SK-N-SH (cell line): Measurements from ENCODE around the gene PDXP. TPM values are rescaled to one million over a fixed set of nuclear protein-coding genes. Genes with fewer than 3 reads are reported as not detected.

Source experiments
- CTCF ChIA-PET: fragments of 300-600, 350-600 bp; formaldehyde crosslinking; extraction: SDS; loops from one replicate; lab custom pipeline; 2021; lab: Yijun Ruan, JAX
- POLR2A ChIA-PET: fragments of 350-600 bp; sonication (Branson Sonifier 250); formaldehyde crosslinking; extraction: SDS; loops from one replicate; lab custom pipeline; 2020; ENCODE audit warnings: antibody characterized with exemption, inconsistent platforms; lab: Yijun Ruan, JAX
- DNase-seq: peaks from one replicate; pipeline ENCODE4 v3.0.0; 2012
- H2AFZ ChIP-seq: fragments of 200-600 bp; sonication (generic); 2 replicates; pipeline ENCODE4 v1.8.1; 2016; ENCODE audit warnings: antibody characterized with exemption, mild to moderate bottlenecking, low read depth
- H3F3A ChIP-seq: fragments of 200-600 bp; sonication (generic); replicated peaks from 2 replicates; pipeline ENCODE3; 2016; ENCODE audit warnings: antibody characterized with exemption, mild to moderate bottlenecking; ENCODE audit not compliant: insufficient read depth
- H3K27ac ChIP-seq, 2 experiments: fragments of 200-500 bp in 1 of 2; fragments of 200-600 bp in 1 of 2; sonication (Bioruptor generic) in 1 of 2; sonication (generic), shearing (Covaris generic) in 1 of 2; 2 replicates each; pipeline versions ENCODE4 v1.5.1 to v1.6.1; 2014 to 2016; ENCODE audit warnings: low read depth in 2 of 2, inconsistent platforms in 1 of 2, low read length in 1 of 2, mild to moderate bottlenecking in 1 of 2, mixed read lengths in 1 of 2
- H3K27me3 ChIP-seq: fragments of 200-600 bp; sonication (generic), shearing (Covaris generic); 2 replicates; pipeline ENCODE4 v1.6.1; 2016; ENCODE audit warnings: mixed run types; ENCODE audit not compliant: insufficient read depth
- H3K36me3 ChIP-seq, 2 experiments: fragments of 200-500 bp in 1 of 2; fragments of 200-600 bp in 1 of 2; sonication (Bioruptor generic) in 1 of 2; sonication (generic) in 1 of 2; replicated peaks in 1 of 2; 2 replicates each; pipeline versions ENCODE3 to v1.5.1; 2014 to 2016; ENCODE audit warnings: low read length in 1 of 2, mild to moderate bottlenecking in 1 of 2; ENCODE audit not compliant: insufficient read depth in 2 of 2, control insufficient read depth in 1 of 2
- H3K4me1 ChIP-seq, 2 experiments: fragments of 200-500 bp in 1 of 2; fragments of 200-600 bp in 1 of 2; sonication (Bioruptor generic) in 1 of 2; sonication (generic), shearing (Covaris generic) in 1 of 2; 2 replicates each; pipeline versions ENCODE4 v1.5.1 to v1.6.1; 2014 to 2016; ENCODE audit warnings: low read depth in 1 of 2, low read length in 1 of 2, mixed run types in 1 of 2; ENCODE audit not compliant: insufficient read depth in 2 of 2, control insufficient read depth in 1 of 2
- H3K4me2 ChIP-seq: fragments of 200-600 bp; sonication (generic), shearing (Covaris generic); 2 replicates; pipeline ENCODE4 v1.6.1; 2017; ENCODE audit warnings: mixed run types
- H3K4me3 ChIP-seq, 2 experiments: fragments of 200-500 bp in 1 of 2; fragments of 200-600 bp in 1 of 2; sonication (Bioruptor generic) in 1 of 2; sonication (generic), shearing (Covaris generic) in 1 of 2; 2 replicates each; pipeline versions ENCODE4 v1.5.1 to v1.8.1; 2014 to 2016; ENCODE audit warnings: low read depth in 2 of 2, inconsistent platforms in 1 of 2, low read length in 1 of 2, mild to moderate bottlenecking in 1 of 2, mixed read lengths in 1 of 2, moderate library complexity in 1 of 2
- H3K79me2 ChIP-seq: fragments of 200-600 bp; sonication (generic); 2 replicates; pipeline ENCODE4 v1.8.1; 2017; ENCODE audit warnings: mild to moderate bottlenecking; ENCODE audit not compliant: insufficient read depth
- H3K9ac ChIP-seq: fragments of 200-600 bp; sonication (generic); 2 replicates; pipeline ENCODE4 v1.6.1; 2017; ENCODE audit warnings: mixed run types
- H3K9me2 ChIP-seq: fragments of 200-600 bp; sonication (generic); 2 replicates; pipeline ENCODE4 v1.6.1; 2017; ENCODE audit warnings: mixed run types
- H3K9me3 ChIP-seq: fragments of 200-600 bp; sonication (generic); 2 replicates; pipeline ENCODE4 v1.6.1; 2017; ENCODE audit warnings: mixed run types, mild to moderate bottlenecking, moderate library complexity
- H4K20me1 ChIP-seq: fragments of 200-600 bp; sonication (generic); 2 replicates; pipeline ENCODE4 v1.6.1; 2017; ENCODE audit warnings: mild to moderate bottlenecking, mixed run types; ENCODE audit not compliant: insufficient read depth
- CHD2 ChIP-seq: fragments of 150-350 bp; IDR thresholded peaks from 2 replicates; pipeline ENCODE4 v1.6.1; 2018; ENCODE audit warnings: low read length; ENCODE audit not compliant: partially characterized antibody
- CTCF ChIP-seq: fragments of 200-600 bp; sonication (generic); IDR thresholded peaks from 2 replicates; pipeline ENCODE4 v1.6.1; 2017; ENCODE audit warnings: antibody characterized with exemption, mild to moderate bottlenecking, moderate library complexity
- ELF1 ChIP-seq: IDR thresholded peaks from 2 replicates; pipeline ENCODE4 v1.4.0; 2012
- FOXJ3 ChIP-seq: sonication (generic); formaldehyde crosslinking; IDR thresholded peaks from 2 replicates; pipeline ENCODE4 v1.5.1; 2020; ENCODE audit warnings: mild to moderate bottlenecking, missing genetic modification reagents
- FOXM1 ChIP-seq: IDR thresholded peaks from 2 replicates; pipeline ENCODE4 v1.4.0; 2012; ENCODE audit warnings: low read depth, mild to moderate bottlenecking
- GABPA ChIP-seq: IDR thresholded peaks from 2 replicates; pipeline ENCODE4 v1.4.0; 2012; ENCODE audit warnings: low read depth, mild to moderate bottlenecking
- MAX ChIP-seq: IDR thresholded peaks from 2 replicates; pipeline ENCODE4 v1.4.0; 2012; ENCODE audit warnings: low read depth
- MEF2A ChIP-seq: IDR thresholded peaks from 2 replicates; pipeline ENCODE4 v1.4.0; 2012; ENCODE audit warnings: low read depth, borderline replicate concordance
- MXI1 ChIP-seq: IDR thresholded peaks from 2 replicates; pipeline ENCODE4 v1.6.1; 2012; ENCODE audit warnings: mild to moderate bottlenecking, low read depth, low read length, improper control_type of control experiment
- NFIC ChIP-seq: IDR thresholded peaks from 2 replicates; pipeline ENCODE4 v1.4.0; 2012; ENCODE audit warnings: borderline replicate concordance
- NRF1 ChIP-seq: IDR thresholded peaks from 2 replicates; pipeline ENCODE4 v1.6.1; 2012; ENCODE audit warnings: low read depth, mild to moderate bottlenecking, low read length
- PBX3 ChIP-seq: IDR thresholded peaks from 2 replicates; pipeline ENCODE4; 2012
- RAD21 ChIP-seq: IDR thresholded peaks from 2 replicates; pipeline ENCODE4 v1.6.1; 2012; ENCODE audit warnings: mild to moderate bottlenecking, low read length
- RCOR1 ChIP-seq: fragments of 150-350 bp; IDR thresholded peaks from 2 replicates; pipeline ENCODE4 v1.6.1; 2017; ENCODE audit warnings: antibody characterized with exemption, low read length
- REST ChIP-seq: IDR thresholded peaks from 2 replicates; pipeline ENCODE4 v1.6.1; 2012; ENCODE audit warnings: mild to moderate bottlenecking, low read depth, low read length, moderate library complexity
- RFX5 ChIP-seq: IDR thresholded peaks from 2 replicates; pipeline ENCODE4 v1.6.1; 2012; ENCODE audit warnings: mild to moderate bottlenecking, improper control_type of control experiment, low read length
- SIN3A ChIP-seq: IDR thresholded peaks from 2 replicates; pipeline ENCODE4 v1.6.1; 2012; ENCODE audit warnings: low read depth, mild to moderate bottlenecking, low read length, moderate library complexity, borderline replicate concordance
- SMC3 ChIP-seq: IDR thresholded peaks from 2 replicates; pipeline ENCODE4 v1.6.1; 2012; ENCODE audit warnings: low read depth, low read length, improper control_type of control experiment
- TAF1 ChIP-seq: IDR thresholded peaks from 2 replicates; pipeline ENCODE4 v1.6.1; 2012; ENCODE audit warnings: low read depth, mild to moderate bottlenecking, low read length, moderate library complexity, borderline replicate concordance
- TEAD4 ChIP-seq: IDR thresholded peaks from 2 replicates; pipeline ENCODE4 v1.4.0; 2012; ENCODE audit warnings: mild to moderate bottlenecking, borderline replicate concordance; ENCODE audit not compliant: insufficient read depth
- USF1 ChIP-seq: IDR thresholded peaks from 2 replicates; pipeline ENCODE4 v1.4.0; 2012; ENCODE audit warnings: low read depth, borderline replicate concordance
- USF2 ChIP-seq: fragments of 150-350 bp; IDR thresholded peaks from 2 replicates; pipeline ENCODE4 v1.6.1; 2017; ENCODE audit warnings: antibody characterized with exemption, low read length, low read depth, borderline replicate concordance
- WGBS: methylation state at CpG from one replicate; pipeline ENCODE4 v1.1.6; 2017; ENCODE audit warnings: low lambda C conversion rate; 5-methylcytosine and 5-hydroxymethylcytosine counted together
- polyA plus RNA-seq, 3 experiments: library from polyadenylated mRNA; depleted of rRNA; stranded (reverse); fragments of >200 nt; gene quantifications; 2 replicates each; pipeline ENCODE4 v1.2.3, GENCODE V29; 2012

Gene PDXP
- polyA plus RNA-seq, 1 of the 3 experiments (the other 2 are of a cell fraction), result 22.5 TPM

GRCh38 chr22:37686002-37686982, 27.8 kb downstream of the PDXP start, which contains the start of gene NOL12:
Gene NOL12 (plus strand): TSS chr22:37686343. CDS start chr22:37686393, 50 bp downstream.
- Histone ChIP-seq H3K9me3 (no peaks in the 10 kb centered on the region), H2AFZ (peak within 1 kb of the TSS; percentile 82), H3K27me3 (no peaks in the 10 kb centered on the region), H3K9ac (peak within 1 kb of the TSS; percentile 79), H3K36me3 (peaks cover 5 to 22% of the 10 kb centered on the region in 2 experiments), H3K27ac (peak within 1 kb of the TSS; percentile 84 to 90), H3K4me1 (peaks cover 2 to 9% of the 10 kb centered on the region in 2 experiments; a peak in 2 of 4 replicates), H4K20me1 (peaks cover 2% of the 10 kb centered on the region), H3K4me3 (peak within 1 kb of the TSS; percentile 79 to 91), H3K9me2 (no peaks in the 10 kb centered on the region), H3F3A (peaks cover 12% of the 10 kb centered on the region), H3K4me2 (peak within 1 kb of the TSS; percentile 85), H3K79me2 (peaks cover 20% of the 10 kb centered on the region)
- ChIA-PET POLR2A (interaction anchor here (0.6 to 2.0 kb wide), 13 partner anchors 9 to 121 kb away, joined by 3 to 14 read pairs (median 4); partner anchors contain the start of genes GCAT, GGA1, LGALS1 and PDXP), CTCF (interaction anchor here (0.8 to 44.3 kb wide), 8 partner anchors 9 to 177 kb away, joined by 3 to 898 read pairs (median 4); partner anchors contain the start of genes PDXP, SH3BP1 and TRIOBP)
- DNase-seq, result peak; percentile 91
- WGBS, result 10% methylated on average over 30 of the region's 62 CpGs
- TF ChIP-seq REST, result no peak
- TF ChIP-seq TEAD4, result no peak
- peak; percentile 96 for TF ChIP-seq MAX
- TF ChIP-seq GABPA, result peak; percentile 96
- peak; percentile 86 for TF ChIP-seq TAF1
- no peak for TF ChIP-seq RAD21
- no peak for TF ChIP-seq SMC3
- TF ChIP-seq USF1, result peak; percentile 45; the same call in 1 of the 2 replicates
- no peak for TF ChIP-seq NRF1
- TF ChIP-seq CHD2, result peak; percentile 77
- TF ChIP-seq RCOR1, result 0 out of 2 replicates have a peak, but pooled peaks have one; percentile 31
- TF ChIP-seq PBX3, result no peak
- peak; percentile 94 for TF ChIP-seq ELF1
- TF ChIP-seq MEF2A, result no peak
- TF ChIP-seq MXI1, result peak; percentile 48; the same call in 1 of the 2 replicates
- TF ChIP-seq RFX5, result no peak
- TF ChIP-seq SIN3A, result 0 out of 2 replicates have a peak, but pooled peaks have one; percentile 45
- no peak for TF ChIP-seq NFIC
- 0 out of 2 replicates have a peak, but pooled peaks have one; percentile 41 for TF ChIP-seq FOXJ3 (CRISPR knock-in tag)
- TF ChIP-seq FOXM1, result no peak
- no peak for TF ChIP-seq CTCF
- TF ChIP-seq USF2, result 0 out of 2 replicates have a peak, but pooled peaks have one; percentile 20
